GM06990 (cell line): Measurements from ENCODE around the gene PJA1.

ENCODE experiments used
- DNase-seq: peaks from one replicate; pipeline ENCODE4 v3.0.0-alpha.2; 2011; ENCODE audit not compliant: insufficient read length; ENCODE audit errors: extremely low read depth
- H3K27me3 ChIP-seq: replicated peaks from 2 replicates; pipeline ENCODE4 v1.6.0; 2011; ENCODE audit warnings: low read length; ENCODE audit not compliant: control insufficient read depth, insufficient read depth
- H3K36me3 ChIP-seq: 2 replicates; pipeline ENCODE4 v1.5.1; 2011; ENCODE audit warnings: low read length; ENCODE audit not compliant: control insufficient read depth, insufficient read depth
- H3K4me3 ChIP-seq: replicated peaks from 2 replicates; pipeline ENCODE4 v1.5.1; 2011; ENCODE audit warnings: low read depth, mild to moderate bottlenecking, control low read depth, low read length
- TF ChIP-seq, protein P1 (sequence below): IDR thresholded peaks from 2 replicates; pipeline ENCODE4 v1.5.1; 2011; ENCODE audit warnings: low read length, control low read depth, mild to moderate bottlenecking, inconsistent platforms; ENCODE audit not compliant: insufficient read depth, poor library complexity, severe bottlenecking

The PJA1 gene

DNA sequence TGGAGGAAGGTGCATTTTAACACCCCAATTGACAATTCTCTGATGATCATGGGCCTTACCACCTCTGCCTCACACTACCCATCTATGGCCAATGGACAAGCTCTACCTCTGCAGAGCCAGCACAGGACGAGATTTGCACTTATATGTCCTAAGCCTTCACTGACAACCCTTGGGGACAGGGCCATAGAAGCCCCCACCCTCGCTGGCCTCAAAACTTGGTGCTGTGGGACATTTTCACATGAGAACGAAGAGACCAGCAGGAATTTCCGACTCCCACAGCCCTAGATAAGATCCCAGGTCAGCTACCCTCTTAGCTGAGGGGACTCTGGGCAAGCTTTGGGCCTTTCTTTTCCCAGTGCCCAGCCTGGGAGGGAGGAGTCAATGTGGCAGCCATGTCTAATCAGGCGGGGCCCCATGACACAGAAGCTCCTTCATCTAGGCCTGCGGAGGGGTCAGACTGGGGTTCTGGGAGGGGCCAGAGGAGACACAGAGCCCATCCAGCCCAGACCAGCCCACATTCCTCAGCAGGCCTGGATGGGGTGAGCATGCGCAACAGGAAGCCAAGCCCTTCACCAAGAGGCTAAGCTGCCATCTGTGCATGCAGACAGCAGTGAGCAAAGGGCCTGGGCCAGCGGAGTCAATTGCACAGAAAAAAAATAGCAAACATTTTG lies 12.1 kb downstream of the PJA1 start:
- TF ChIP-seq, protein P1, sequence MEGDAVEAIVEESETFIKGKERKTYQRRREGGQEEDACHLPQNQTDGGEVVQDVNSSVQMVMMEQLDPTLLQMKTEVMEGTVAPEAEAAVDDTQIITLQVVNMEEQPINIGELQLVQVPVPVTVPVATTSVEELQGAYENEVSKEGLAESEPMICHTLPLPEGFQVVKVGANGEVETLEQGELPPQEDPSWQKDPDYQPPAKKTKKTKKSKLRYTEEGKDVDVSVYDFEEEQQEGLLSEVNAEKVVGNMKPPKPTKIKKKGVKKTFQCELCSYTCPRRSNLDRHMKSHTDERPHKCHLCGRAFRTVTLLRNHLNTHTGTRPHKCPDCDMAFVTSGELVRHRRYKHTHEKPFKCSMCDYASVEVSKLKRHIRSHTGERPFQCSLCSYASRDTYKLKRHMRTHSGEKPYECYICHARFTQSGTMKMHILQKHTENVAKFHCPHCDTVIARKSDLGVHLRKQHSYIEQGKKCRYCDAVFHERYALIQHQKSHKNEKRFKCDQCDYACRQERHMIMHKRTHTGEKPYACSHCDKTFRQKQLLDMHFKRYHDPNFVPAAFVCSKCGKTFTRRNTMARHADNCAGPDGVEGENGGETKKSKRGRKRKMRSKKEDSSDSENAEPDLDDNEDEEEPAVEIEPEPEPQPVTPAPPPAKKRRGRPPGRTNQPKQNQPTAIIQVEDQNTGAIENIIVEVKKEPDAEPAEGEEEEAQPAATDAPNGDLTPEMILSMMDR: no peak
- Histone ChIP-seq H3K36me3 (no peaks in the 10 kb centered on the region), H3K4me3 (no peak overlapping the region), H3K27me3 (no peaks in the 10 kb centered on the region; the same call in 1 of the 2 replicates)
- no peak for DNase-seq

DNA sequence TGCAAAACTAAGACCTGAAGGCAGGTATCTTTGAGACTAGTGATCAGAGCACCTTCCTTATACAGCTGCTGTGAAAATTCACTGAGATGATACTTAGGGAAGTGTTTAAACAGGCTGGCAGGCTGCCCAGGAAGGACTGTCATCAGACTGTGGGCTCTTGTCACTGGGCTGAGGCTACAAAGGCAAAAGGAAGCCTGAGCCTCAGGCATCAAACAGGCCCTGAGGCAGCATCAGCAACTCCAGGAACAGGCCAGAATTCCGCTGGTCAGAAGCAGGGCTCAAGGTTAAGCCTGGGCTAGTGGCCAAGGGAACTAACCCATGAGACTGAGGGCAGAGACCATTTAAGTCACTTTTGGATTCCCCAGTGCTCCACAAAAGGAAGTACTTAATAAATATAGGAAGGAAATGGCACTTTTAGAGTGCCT lies 12.8 kb downstream of the PJA1 start:
- no peak for DNase-seq
- Histone ChIP-seq H3K4me3 (no peak overlapping the region), H3K36me3 (no peaks in the 10 kb centered on the region), H3K27me3 (no peaks in the 10 kb centered on the region; the same call in 1 of the 2 replicates)
- TF ChIP-seq, protein P1: no peak

DNA sequence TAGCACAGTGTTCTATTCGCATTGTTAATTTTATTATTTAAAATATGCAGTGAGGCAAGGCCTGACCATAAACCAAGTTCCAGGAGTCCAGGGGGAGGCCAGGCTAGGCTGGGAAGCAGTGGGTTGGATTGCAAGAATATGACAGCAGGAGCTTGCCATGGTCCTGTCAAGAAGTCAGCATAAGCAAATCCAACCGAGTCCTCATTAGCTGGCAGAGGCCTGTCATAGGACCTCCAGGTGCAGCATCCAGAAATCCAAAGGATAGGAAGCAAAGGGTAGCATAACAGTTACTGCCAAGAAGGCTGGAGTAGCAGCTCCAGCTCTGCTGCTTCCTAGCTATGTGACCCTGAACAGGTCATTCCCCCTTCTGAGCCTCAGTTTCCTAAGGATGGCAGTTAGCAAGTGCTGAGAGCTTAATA lies 13.4 kb downstream of the PJA1 start:
- Histone ChIP-seq H3K27me3 (no peaks in the 10 kb centered on the region; the same call in 1 of the 2 replicates), H3K4me3 (no peak overlapping the region), H3K36me3 (no peaks in the 10 kb centered on the region)
- TF ChIP-seq, protein P1: no peak
- DNase-seq: no peak

DNA sequence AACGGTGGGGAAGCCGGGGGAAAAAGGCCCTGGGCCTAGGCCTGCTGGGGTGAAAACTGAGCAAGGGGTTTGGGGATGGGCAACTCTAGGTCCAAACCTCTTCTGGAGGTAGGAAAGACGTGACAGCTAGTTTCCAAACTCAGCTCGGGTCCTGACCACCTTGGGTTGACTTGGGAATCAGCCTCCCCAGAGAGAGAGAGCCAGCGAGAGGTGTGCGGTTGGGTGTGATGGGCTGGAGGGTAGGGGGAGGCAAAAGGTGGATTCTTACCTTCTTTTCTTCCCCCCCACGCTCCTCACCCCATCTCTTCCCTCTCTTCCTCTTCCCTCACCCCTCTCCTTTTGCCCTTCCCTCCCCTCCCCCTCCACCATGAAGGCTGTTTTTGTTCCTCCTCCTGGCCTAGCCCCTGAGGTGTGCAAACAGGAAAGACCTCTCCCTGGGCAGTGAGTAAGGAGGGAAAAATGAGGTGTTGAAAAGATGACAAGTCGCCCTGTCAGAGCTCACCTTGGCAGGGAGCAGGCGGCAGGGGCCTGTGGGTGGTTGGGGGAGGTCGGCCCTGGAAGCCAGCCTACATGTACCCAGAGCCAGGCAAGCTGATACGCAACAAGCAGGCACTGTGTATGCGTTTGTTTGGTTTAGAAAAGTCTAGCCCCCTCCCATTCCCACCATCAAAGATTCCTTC lies 14.8 kb downstream of the PJA1 start:
- TF ChIP-seq, protein P1: no peak
- no peak for DNase-seq
- H3K27me3 ChIP-seq: peaks cover 1% of the 10 kb centered on the region; the same call in 1 of the 2 replicates
- no peaks in the 10 kb centered on the region for H3K36me3 ChIP-seq
- no peak overlapping the region for H3K4me3 ChIP-seq

DNA sequence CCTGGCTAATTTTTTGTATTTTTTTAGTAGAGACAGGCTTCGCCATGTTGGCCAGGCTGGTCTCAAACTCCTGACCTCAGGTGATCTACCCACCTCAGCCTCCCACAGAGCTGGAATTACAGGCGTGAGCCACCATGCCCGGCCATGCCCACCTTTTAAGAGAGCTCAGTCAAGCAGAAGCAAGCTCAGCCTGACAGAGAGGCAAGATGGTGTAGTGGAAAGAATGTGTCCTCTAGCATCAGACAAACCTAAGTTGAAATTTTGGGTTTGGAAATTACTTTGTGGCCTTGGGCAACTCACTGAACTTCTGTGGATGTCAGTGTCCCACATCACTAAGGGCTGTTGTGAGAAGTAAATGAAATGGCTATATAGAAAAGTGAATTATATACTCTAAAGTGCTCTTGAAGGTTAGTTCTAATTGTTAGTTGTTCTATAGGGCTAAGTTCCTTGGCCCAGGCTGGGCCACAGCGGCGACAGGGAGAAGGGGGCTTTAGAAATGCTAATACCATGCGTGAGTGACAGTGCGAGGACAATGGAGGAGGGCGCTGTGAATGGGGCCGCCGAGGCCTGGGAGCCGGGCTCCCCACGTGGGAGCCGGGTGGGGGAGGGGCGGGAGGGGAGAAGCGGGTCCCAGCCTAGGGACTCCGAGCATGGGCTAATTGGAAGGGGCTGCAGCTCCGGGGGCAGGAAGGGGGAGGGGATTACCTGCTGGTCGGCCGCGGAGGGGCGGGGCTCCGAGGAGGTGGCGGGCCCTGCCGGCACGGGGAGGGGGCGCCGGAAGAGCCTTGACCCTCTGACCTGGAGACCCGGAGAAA lies 15.6 kb downstream of the PJA1 start:
- H3K36me3 ChIP-seq: no peaks in the 10 kb centered on the region
- no peak overlapping the region for H3K4me3 ChIP-seq
- DNase-seq: no peak
- TF ChIP-seq, protein P1: no peak
- peaks cover 1% of the 10 kb centered on the region; the same call in 1 of the 2 replicates for H3K27me3 ChIP-seq
